Measurements from ENCODE around the gene BIRC7.
"Not testable (repeated sequence)": the region's sequence is repeated elsewhere in the genome, so short reads cannot be mapped to it uniquely, and the experiment has no call there.

BIRC7 gene

DNA sequence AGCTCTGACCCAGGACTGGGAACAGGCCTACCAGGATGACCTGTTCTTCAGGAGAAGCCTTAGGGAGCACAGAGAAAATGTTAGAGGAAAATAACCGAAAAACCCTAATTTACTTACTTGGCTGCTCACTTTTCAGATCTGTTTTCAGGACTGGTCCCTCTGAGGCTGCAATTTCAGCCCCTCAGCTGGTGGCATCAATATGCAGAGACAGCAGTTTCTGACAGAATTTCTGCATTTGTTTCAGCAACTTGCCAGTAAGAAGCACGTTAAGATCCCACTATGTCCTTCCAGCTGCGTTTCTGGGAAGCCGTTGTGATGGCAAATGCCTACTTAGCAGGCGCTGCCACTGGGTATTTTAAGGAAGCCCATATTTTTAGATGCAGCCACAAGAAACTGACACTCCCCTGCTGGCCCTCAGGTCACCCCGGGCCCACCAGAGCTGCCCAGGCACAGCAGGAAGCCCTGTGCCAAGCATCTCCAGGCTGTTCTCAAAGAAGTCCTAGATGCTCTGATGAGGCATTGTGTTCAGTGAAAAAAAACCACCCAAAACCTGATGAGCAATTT lies 27.3 kb upstream of the BIRC7 start:
- DNase-seq (ENCODE audit: low read depth in 2 of 2) = no peak

DNA sequence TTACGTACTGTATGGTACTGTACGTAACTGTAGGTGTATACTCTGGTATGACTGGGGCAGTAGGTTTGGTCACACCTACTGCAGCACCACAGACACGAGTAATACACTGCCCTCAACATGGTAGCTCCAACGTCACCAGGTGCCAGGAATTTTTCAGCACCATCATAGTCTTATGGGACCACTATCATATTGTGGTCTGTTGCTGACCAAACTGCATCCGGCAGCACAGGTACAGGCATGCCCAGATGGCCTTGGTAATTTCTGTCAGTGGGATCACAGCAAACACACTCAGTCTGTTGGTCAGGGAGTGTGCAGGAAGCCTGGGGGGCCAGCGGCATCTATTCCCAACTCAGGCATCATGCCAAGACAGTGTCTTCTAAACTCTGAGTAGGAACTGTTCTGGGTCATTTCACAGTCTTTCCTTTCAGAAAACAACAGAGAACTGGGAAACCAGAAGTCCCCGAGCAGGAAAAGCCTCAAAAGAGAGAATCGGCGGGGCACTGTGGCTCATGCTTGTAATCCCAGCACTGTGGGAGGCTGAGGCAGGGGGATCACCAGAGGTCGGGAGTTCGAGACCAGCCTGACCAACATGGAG lies 25.6 kb upstream of the BIRC7 start:
- DNase-seq (ENCODE audit: low read depth in 2 of 2) = no peak

DNA sequence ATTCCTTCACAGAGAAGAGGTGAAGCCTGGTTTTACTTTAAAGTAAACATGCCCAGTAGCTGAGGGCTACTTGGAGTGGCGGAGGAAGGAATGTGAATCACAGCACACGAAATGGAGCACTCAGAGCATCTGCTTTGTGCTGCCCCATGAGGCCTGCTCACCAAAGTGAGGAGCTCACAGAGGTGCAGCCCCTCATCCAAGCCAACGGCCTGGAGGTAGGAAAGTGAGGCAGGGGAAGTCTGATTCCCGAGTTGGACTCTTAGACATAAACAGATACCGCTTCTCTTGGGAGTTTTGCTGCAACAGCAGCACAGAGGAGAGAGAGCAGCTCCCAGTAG lies 23.3 kb upstream of the BIRC7 start:
- no peak for DNase-seq (ENCODE audit: low read depth in 2 of 2)

GRCh38 chr20:63212792-63213191 lies 22.9 kb upstream of the BIRC7 start:
- no peak for DNase-seq (ENCODE audit: low read depth in 2 of 2)

DNA sequence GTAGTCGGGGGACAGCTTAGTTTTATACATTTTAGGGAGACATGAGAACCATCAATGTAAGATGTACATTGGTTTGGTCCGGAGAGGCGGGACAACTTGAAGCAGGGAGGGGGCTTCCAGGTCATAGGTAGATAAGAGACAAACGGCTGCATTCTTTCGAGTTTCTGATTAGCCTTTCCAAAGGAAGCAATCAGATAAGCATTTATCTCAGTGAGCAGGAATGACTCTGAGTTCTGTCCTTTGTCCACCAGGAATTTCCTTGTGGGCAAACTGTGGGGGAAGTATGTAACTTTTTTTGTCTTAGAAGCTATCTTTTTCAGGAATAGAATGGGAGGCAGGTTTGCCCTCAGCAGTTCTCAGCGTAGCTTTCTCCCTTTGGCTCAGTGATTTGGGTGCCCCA lies 21.2 kb upstream of the BIRC7 start:
- DNase-seq (ENCODE audit: low read depth in 2 of 2) = no peak

GRCh38 chr20:63215101-63216040 lies 20.3 kb upstream of the BIRC7 start:
- peak in 1 of 2 donors; percentile 14 for DNase-seq (ENCODE audit: low read depth in 2 of 2)

DNA sequence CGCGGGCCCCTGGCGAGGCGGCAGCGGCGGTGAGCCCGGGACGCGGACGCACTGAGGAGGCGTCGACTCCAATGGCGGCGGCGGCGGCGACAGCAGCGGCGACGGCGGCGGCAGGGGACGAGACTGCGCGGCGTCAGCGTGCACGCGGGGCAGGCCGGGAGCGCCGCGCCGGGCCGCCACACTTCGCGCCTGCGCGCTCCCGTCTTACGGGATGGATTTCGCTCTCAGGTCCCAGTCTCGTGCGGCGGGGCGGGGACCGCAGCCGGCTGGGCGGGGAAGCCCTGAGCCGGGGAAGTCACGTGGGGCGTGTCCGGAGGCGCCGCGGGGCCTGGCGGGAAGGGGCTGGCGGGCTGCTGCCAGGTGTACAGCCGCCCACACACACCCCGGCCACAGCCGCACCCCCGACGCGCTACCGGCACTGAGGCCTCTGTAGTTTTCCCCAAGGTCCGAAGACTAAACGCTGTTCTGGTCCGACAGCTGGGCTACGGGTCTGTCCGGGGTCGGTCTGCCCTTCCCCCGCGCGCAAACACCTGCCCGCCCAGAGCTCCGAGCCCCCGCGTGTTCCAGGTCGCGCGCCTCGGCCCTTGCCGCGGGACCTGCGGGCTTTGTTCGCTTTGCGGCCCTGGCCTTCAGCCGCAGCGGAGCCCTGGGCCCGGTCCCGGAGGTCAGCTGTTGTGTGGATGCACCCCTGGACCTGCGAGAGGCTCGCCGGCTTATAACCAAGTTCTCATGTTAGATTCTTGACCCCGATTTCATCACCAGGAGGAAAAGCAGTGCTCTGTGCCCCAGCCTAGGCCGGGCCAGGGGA lies 19.5 kb upstream of the BIRC7 start, which contains the start of gene YTHDF1:
Gene YTHDF1 (minus strand): TSS at position 91 of the 808 bp plus-strand sequence. CDS start 239 bp downstream, outside the sequence.
- DNase-seq (ENCODE audit: low read depth in 2 of 2) = peak; percentile 89 to 90

GRCh38 chr20:63216849-63217471 lies 18.7 kb upstream of the BIRC7 start:
- DNase-seq (ENCODE audit: low read depth in 2 of 2) = no peak

DNA sequence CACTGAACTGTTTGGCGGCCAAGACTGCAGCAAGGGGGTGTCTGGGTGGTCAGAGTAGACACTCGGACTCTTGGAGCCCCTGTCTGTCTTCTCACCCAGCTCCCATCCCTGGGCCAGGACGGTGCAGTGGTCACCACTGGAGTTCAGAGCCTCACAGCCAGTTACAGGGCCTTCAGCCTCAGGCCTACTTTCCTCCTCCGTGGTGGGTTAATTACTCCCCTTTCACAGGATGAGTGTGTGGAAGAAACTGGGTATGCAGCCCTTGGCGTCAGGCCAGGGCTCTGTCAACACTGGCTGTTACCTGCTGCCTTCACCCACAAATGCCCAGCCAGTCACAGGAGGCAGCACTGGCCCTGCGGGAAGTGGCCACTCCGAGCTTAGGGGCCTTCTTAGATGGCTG lies 18.0 kb upstream of the BIRC7 start:
- DNase-seq (ENCODE audit: low read depth in 2 of 2) = no peak

- DNase-seq (ENCODE audit: low read depth in 2 of 2) = no peak
Measured at GRCh38 chr20:63218701-63219446, 16.8 kb upstream of the BIRC7 start.

DNA sequence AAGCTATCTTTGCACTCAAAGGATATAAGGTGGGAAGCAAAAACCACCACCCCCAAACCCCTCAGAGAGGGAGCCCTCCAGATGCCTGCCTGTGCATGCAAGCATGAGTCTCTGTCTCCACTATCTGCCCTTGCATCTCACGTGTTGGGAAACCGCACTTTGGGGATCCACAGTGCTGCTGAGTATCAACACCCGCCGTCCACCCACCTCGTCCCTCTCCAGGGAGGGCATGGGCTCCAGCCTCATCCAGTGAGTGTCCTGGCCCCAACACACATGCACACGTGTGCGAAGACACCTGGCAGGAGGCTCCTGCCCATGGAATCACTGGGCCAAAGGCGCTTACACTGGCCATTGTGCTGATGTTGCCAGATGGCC lies 16.3 kb upstream of the BIRC7 start:
- DNase-seq (ENCODE audit: low read depth in 2 of 2) = no peak

DNA sequence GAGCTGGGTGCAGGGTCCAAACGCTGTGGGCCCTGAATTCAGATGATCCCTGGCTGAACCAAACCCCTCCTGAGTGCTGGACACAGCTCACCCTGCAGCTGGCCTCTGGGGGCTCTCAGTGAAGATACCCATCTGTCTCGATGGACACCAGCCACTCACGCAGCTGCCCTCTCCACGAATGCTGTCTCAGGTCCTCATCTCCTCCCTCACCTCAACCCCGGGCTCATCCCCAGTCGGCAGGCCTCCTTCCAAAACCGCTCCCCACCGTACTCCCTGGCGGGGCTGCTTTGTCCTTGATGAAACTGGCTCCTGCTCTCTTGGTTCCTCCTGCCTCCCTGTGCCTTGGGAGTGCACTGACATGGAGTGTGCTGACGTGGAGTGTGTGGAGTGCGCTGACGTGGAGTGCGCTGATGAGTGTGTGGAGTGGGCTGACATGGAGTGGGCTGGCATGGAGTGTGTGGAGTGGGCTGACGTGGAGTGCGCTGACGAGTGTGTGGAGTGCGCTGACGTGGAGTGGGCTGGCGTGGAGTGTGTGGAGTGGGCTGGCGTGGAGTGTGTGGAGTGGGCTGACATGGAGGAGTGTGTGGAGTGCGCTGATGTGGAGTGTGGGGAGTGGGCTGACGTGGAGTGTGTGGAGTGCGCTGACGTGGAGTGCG lies 15.7 kb upstream of the BIRC7 start:
- DNase-seq (ENCODE audit: low read depth in 2 of 2) = no peak

DNA sequence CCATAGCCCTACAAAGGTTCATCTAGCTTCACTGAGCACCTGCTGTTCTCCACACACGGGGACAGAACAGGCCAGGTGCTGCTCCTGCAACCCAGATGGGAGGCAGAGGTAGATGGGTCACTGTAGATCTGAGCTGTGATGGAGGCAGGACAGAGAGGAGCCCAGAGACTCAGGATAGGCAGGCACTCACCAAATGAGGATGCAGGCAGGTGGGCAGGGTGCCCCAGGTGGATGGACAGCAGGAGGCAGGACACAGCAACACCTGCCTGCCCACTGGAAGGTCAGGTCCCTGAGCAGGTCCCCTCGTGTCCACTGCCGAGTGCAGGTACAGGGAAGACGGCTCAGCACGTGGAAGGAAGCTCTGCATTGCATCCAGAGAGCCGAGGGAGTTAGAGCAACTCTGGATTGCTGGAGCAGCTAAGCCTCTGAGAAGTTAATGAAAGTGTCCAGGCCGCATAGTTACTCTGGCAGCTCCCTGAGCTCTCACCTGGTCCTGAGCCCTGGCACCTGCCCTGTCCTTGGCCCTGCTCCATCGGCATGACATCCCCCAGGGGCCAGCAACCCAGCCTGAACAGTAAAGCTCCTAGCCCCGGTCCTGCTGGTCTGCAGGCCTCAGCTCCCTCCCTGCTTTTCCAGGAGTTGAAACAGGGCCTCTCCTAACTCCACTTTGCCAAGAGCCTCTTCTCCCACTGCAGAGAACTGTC lies 14.9 kb upstream of the BIRC7 start:
- DNase-seq (ENCODE audit: low read depth in 2 of 2) = no peak

DNA sequence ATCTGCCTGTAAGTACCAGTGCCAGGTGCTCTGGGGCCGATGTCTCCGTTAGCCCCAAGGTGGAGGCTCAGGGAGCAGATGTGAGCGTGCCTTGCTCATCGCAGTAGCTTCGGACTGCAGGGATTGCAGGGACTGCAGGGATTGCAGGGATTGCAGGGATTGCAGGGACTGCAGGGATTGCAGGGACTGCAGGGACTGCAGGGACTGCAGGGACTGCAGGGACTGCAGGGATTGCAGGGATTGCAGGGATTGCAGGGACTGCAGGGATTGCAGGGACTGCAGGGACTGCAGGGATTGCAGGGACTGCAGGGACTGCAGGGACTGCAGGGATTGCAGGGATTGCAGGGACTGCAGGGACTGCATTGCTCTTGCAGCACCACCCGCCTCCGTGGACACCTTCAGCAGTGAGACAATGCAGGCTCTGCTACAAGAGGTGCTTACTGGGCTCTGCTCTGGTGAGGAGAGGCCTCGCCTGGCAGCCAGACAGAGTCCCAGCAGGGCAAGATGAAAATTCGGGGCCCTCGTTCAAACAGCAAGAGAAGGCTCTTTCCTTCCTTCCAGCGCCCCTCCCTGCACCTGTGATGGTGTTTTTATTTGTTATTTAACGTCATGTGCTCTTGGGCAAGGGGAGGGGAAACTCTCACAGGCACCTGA lies 14.2 kb upstream of the BIRC7 start:
- not testable (repeated sequence) for DNase-seq (ENCODE audit: low read depth in 2 of 2)

GRCh38 chr20:63222541-63222940 lies 13.2 kb upstream of the BIRC7 start:
- DNase-seq (ENCODE audit: low read depth in 2 of 2) = no peak

DNA sequence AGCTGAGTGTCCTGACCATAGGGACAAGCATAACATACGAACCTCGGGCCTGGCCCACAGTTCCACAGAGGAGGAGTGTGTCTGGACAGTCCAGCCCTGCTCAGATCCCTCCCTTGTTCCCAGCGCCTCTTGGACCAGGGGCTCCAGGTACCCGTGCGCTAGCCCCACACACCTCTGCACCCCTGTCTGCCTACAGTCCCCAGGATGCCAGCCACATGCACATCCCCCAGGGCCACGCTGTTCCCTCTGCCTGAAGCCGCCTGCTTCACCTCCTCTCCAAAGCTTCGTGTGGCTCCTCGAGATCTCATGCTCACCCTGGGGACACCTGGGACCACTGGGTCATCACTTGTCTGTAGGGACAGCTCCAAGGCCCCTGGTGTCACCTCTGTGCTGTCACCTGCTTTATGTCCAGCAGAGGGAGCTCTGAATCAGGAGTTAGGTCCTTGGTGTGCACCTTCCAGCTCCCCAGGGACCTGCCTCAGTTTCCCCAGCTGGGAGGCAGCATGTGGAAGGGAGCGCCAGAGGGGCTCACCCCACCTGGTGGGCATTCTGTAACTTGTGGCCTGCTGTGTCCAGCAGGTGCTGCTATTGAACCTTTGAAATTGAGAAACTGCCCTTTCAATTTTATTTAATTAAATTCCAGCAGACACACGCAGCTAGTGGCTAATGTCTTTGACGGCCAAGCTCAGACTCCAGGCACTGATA lies 12.4 kb upstream of the BIRC7 start:
- peak in 1 of 2 donors; percentile 14 for DNase-seq (ENCODE audit: low read depth in 2 of 2)

- no peak for DNase-seq (ENCODE audit: low read depth in 2 of 2)
Measured at GRCh38 chr20:63223826-63224207, 11.9 kb upstream of the BIRC7 start.

- no peak for DNase-seq (ENCODE audit: low read depth in 2 of 2)
Measured at GRCh38 chr20:63224412-63225081, 11.2 kb upstream of the BIRC7 start.

All from stimulated activated CD4-positive, alpha-beta T cell treated with anti-CD3 and anti-CD28 coated beads, Interleukin-1b, Interleukin-23, amount 100 ng/mL, for 1 hour (primary cell).